Fibroblast of gingiva (primary cell): ENCODE results near the gene ZFPM1.
"Not testable (repeated sequence)": the region's sequence is repeated elsewhere in the genome, so short reads cannot be mapped to it uniquely, and the experiment has no call there.

Experiments
- DNase-seq: peaks from one replicate; pipeline ENCODE4 v3.0.0-alpha.2; 2011; ENCODE audit warnings: low read depth

Gene ZFPM1

GRCh38 chr16:88478889-88479792, 26.1 kb downstream of the ZFPM1 start:
- no peak for DNase-seq

DNA sequence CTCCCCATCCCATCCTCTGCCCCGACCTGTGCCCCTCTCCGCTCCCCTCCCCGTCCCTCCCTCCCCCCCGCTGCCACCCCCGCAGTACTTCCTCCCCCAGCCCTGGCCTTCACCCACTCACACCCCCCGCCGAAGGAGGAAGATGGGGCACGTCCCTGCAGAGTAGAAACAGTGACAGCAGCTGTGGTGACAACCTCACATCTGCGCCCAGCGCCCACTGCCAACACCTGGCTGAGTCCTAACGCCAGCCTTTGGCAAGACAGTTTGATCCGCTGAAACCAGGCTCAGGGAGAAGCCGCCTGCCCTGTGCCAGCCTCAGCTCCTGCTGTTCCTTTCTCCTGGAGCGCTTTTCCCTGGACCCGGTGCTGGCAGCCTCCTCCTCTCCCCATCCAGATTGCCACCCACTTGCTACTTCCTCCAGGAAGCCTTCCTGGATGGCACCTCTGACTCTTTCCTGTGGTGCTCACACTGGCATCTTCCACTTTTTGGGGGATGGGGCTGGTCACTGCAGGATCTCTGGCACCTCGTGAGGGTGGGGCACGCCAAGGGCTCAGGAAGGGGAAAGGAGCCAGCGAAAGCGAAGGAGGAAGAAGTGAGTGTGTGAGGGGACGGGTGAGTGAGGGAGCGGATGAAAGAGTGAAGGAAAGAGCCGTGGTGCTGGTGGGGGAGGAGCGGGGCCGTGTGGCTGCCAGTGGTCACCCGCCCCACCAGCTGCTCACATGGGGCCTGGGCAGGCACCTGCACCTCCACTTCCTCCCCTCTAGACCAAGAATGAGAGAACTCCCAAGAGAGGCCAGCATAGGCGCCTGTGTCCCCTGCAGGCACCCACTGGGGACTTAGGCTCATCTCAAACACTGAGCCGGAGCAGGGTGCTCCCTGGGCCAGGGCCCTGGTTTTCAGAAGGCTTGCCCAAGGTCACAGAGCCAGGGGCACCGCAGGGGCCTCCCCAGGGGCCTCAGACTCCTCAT, 27.0 kb downstream of the ZFPM1 start:
- DNase-seq: no peak

DNA sequence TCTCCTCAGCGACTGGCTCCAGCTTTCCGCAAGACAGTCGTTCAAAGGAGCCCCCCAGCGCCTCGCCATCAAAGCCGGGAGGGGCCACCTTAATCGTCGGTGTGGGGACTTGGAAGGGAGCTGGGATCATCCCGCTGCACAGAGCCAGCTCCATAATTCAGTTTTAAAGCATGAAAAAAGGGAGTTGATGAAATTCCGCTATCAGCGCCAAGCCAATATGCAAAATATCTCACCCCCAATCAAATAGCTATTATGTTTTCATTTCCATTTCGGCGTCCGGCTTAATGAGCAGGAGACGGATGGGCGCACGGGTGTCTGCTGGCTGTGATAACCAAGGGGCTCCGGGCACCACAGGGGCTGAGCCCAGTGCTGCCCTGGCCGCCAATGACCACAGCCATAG, 27.7 kb downstream of the ZFPM1 start:
- DNase-seq: no peak

- no peak for DNase-seq
These were observed 28.8 kb downstream of the ZFPM1 start for GRCh38 chr16:88481851-88482250.

- DNase-seq: no peak
These were observed 29.7 kb downstream of the ZFPM1 start for GRCh38 chr16:88482630-88483391.

- DNase-seq: no peak
These were observed 30.2 kb downstream of the ZFPM1 start for GRCh38 chr16:88483392-88483641.

DNA sequence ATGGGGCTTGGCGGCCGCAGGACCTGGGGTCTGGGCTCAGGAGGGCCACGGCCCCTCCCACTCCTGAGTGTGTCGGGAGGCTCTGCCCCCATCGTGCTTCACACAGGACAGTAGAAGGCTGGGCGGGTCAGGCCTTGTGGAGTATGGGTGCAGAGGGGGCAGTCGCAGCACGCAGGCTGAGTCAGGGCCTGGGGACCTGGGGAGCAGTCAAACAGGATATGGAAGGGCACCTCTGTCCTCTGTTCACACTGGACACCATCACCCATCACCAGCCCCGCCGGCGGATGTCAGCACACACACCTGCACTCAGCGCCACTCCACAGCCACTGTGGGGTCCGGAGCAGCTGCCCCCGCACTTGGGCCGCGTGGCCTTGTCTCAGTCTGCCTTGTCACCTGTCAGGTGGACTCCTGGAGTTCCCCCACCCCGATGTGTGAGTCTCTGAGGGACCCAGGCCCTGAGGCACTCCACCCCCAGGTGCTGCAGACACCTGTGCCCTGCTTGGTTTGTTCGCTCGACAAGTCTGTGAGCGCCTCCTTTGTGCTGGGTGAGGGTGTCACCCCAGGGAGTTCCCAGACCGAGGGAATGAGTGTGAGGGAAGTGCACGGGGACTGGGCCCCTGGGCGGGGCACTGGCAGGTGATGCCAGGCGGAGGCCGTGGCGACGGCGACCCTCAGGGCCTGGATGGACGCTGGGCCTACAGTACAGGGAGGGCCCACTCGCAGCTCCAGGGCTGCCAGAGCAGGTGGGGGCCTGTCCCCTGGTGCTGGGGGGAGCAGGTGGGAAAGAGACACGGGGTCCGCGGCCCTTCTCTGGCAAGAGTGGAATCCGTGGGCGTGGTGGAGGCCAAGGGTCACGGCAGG, 31.7 kb downstream of the ZFPM1 start:
- DNase-seq: no peak

DNA sequence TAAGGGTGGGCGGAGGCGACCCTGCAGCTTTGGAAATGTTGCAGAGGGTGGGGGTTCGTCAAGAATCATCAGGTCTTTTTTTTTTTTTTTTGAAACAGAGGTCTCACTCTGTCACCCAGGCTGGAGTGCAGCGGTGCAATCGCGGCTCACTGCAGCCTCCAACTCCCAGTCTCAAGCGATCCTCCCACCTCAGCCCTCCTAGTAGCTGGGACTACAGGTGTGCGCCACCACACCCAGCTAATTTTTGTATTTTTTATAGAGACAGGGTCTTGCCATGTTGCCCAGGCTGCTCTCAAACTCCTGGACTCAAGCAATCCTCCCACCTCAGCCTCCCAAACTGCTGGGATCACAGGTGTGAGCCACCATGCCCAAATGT, 32.3 kb downstream of the ZFPM1 start:
- not testable (repeated sequence) for DNase-seq

DNA sequence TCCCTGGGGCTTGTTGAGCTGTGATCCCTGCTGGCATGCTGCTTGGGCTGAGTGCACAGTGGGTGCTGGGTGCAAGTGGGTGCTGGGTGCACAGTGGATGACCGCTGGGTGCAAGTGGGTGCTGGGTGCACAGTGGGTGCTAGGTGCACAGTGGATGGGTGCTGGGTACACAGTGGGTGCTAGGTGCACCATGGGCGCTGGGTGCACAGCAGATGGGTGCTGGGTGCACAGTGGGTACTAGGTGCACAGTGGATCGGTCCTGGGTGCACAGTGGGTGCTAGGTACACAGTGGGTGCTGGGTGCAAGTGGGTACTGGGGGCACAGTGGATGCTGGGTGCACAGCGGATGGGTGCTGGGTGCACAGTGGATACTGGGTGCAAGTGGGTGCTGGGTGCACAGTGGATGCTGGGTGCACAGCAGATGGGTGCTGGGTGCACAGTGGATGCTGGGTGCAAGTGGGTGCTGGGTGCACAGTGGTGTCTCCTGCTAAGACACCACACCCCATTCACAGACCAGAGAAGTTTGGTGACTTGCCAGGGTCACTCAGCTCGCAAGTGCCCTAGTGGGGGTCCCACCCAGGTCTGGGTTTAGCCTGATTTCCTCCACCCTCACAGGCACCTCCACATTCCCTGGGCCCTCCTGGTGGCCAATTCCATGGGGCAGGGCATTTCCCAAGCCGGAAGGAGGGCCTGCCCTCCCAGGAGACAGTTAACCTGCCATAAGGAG, 33.5 kb downstream of the ZFPM1 start:
- DNase-seq: no peak

- no peak for DNase-seq
These were observed 34.0 kb downstream of the ZFPM1 start for GRCh38 chr16:88487124-88487432.

DNA sequence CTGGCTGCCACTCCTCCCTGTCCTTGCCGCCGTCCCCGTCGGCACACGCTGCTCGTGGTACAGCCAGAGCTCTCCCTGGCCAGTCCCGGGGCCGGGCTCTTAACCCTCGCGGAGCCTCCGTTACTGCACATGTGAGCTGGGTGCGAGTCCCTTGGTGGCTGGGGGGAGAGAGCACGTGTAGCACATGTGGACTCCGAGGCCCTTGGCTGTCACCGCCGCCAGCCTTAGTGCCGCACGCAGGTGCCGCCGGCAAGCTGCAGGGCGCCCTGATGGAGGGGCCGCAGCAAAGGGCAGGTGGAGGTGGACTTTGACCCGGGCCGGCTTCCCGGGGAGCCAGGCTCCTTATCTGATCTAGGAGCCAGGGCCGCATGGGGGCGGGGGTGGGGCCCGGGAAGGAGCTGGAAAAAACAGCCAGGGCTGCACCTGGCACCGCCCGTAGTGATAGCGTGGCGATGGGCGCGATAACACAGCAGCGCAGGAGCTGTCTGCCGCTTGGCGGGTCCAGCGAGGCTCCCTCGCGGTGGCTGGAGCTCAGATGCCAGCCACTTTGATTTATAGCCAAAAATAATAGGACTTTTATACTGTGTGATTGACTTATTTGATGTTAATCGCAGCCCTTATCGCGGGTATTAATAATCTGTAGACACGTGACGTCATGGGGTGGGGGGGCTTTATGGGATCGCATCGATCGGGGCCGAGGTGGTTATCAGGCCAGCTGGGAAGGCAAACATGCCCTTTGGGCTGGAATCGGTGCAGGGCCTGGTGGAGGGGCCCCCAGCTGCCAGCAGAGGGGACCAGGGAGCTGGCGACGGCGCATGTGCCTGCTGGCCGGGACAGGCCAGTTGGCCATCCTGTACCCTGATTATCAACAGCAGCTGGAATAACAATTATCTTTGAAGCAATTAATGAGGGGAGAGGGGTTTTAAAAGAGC, 35.1 kb downstream of the ZFPM1 start:
- DNase-seq: no peak

- no peak for DNase-seq
These were observed 36.2 kb downstream of the ZFPM1 start for GRCh38 chr16:88489163-88489741.

DNA sequence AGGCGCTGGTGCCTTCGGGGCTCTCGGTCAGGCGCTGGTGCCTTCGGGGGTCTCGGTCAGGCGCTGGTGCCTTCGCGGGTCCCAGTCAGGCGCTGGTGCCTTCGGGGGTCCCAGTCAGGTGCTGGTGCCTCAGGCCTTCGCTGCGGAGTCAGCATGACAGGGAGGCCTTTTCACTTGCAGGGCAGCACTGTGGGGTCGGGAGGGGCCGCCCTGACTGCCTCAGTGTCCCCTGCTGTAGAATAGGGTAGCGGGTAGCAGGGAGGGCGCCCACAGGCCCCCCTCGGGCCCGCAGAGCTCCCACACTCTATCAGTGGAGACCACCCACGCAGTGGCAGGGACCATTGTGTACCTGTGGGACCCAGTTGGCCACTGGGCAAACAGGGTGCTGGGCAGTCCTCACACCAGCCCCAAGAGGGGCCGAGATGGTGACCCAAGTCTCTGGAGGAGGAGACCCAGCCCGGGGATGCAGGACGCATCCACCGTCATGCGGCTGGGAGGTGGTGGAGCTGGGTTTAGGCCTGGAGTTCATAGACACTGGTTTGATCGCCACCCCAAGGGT, 38.0 kb downstream of the ZFPM1 start:
- no peak for DNase-seq

- no peak for DNase-seq
These were observed 38.7 kb downstream of the ZFPM1 start for GRCh38 chr16:88491560-88492310.

GRCh38 chr16:88493879-88494278, 40.8 kb downstream of the ZFPM1 start:
- no peak for DNase-seq

DNA sequence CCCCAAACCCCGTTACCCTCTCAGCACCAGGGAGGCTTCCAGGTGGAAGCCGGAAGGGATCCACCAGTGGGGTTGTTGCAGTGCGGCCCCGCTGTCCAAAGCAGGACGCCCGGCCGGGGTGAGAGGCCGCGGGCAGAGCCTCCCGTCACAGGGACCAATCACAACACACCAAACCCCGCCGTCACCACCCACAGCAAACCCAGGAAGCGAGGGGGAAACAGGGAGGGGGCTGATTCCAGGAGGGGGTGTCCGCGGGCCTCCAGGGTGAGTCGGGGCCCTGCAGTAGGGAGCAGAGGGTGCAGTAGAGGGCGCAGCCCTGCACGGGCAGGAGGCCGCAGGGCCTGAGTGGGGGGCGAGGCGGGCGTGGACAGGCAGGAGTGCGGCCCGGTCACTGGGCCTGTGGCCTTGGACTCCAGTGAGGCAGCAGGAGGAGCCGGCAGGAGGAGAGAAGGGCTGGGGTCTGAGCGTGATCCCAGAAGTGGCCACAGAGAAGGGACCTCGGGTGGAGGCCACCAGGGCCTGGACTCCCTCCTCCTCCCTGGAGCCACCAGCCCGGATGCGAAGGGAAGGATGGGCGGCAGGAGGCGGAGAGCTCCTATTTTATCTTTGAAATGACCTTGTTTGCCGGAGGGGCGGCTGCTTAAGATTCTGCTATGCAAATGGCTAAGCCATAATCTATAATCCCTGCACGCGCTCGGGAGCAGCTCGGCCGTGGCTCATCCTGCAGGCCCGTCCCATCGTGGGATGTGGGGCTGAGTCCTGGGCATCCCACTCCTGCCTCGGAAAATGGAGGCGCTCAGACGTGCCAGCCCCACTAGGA, 41.5 kb downstream of the ZFPM1 start:
- no peak for DNase-seq

- no peak for DNase-seq
These were observed 42.2 kb downstream of the ZFPM1 start for GRCh38 chr16:88495268-88495772.
